GM12878 (cell line): ENCODE data around the gene TLR1. TPM values are rescaled to one million over a fixed set of nuclear protein-coding genes. Genes with fewer than 3 reads are reported as not detected.

Source experiments
- ATAC-seq: fragments of 200-7000 bp; cut with Tn5 transposase; 3 replicates; pipeline ENCODE4 v1.9.1; 2020; ENCODE audit warnings: mild to moderate bottlenecking, moderate library complexity
- BruUV-seq: library from RNA; stranded (reverse); fragments of 400-500 nt; replicated peaks from 2 replicates; lab custom pipeline; 2021; lab: Mats Ljungman, UMichigan
- CTCF ChIA-PET: fragments of 300-600 bp; sonication (Branson Sonifier 250); formaldehyde crosslinking; extraction: SDS; loops from one replicate; lab custom pipeline; 2021; ENCODE audit warnings: inconsistent platforms; lab: Yijun Ruan, JAX
- POLR2A ChIA-PET: fragments of 350-600 bp; formaldehyde crosslinking; extraction: SDS; loops from one replicate; lab custom pipeline; 2021; ENCODE audit warnings: inconsistent platforms; lab: Charles Lee
- RAD21 ChIA-PET: fragments of 300-600 bp; sonication (Branson Sonifier 250); formaldehyde crosslinking; loops from one replicate; lab custom pipeline; 2023; ENCODE audit warnings: antibody characterized with exemption; ENCODE audit not compliant: unreplicated experiment; lab: Charles Lee
- SMC1A ChIA-PET: fragments of 300-600 bp; sonication (Branson Sonifier 250); formaldehyde crosslinking; loops from one replicate; lab custom pipeline; 2023; ENCODE audit not compliant: unreplicated experiment, uncharacterized antibody; lab: Charles Lee
- DNase-seq: peaks from one replicate; pipeline ENCODE4 v3.0.0-alpha.2; 2011; ENCODE audit warnings: low read depth, low spot score
- FAIRE-seq: peaks from 3 replicates; lab custom pipeline; 2011; peaks lifted over from hg19 to GRCh38; lab: Jason Lieb, UNC
- H2AFZ ChIP-seq: 2 replicates; pipeline ENCODE4 v1.6.0; 2011; ENCODE audit warnings: low read depth, low read length, control low read depth; ENCODE audit not compliant: control insufficient read depth
- H3K27ac ChIP-seq: 2 replicates; pipeline ENCODE4 v1.5.1; 2011; ENCODE audit warnings: control low read depth; ENCODE audit not compliant: control insufficient read depth, insufficient read depth
- H3K27me3 ChIP-seq, 2 experiments: replicated peaks in 1 of 2; 2 replicates each; pipeline versions ENCODE4 v1.6.0 to v1.6.1; 2011; ENCODE audit warnings: low read length in 1 of 2; ENCODE audit not compliant: control insufficient read depth in 2 of 2, insufficient read depth in 2 of 2
- H3K36me3 ChIP-seq, 2 experiments: 2 replicates each; pipeline ENCODE4 v1.5.1; 2011; ENCODE audit warnings: low read length in 1 of 2; ENCODE audit not compliant: control insufficient read depth in 2 of 2, insufficient read depth in 2 of 2
- H3K4me1 ChIP-seq: 2 replicates; pipeline ENCODE4 v1.6.1; 2011; ENCODE audit warnings: mild to moderate bottlenecking, low read length, moderate library complexity, mixed read lengths; ENCODE audit not compliant: control insufficient read depth, insufficient read depth
- H3K4me2 ChIP-seq: 2 replicates; pipeline ENCODE4 v1.6.0; 2011; ENCODE audit warnings: control low read depth; ENCODE audit not compliant: control insufficient read depth, insufficient read depth
- H3K4me3 ChIP-seq: fragments of 200-600 bp; sonication (generic); 2 replicates; pipeline ENCODE4 v1.5.1; 2016
- H3K79me2 ChIP-seq: 2 replicates; pipeline ENCODE4 v1.6.0; 2011; ENCODE audit warnings: low read length; ENCODE audit not compliant: control insufficient read depth, insufficient read depth
- H3K9ac ChIP-seq: 2 replicates; pipeline ENCODE4 v1.8.0; 2011; ENCODE audit warnings: low read length, control low read depth, mixed read lengths; ENCODE audit not compliant: control insufficient read depth, insufficient read depth
- H3K9me3 ChIP-seq: replicated peaks from 3 replicates; pipeline ENCODE4 v1.5.1; 2011; ENCODE audit warnings: mild to moderate bottlenecking, low read length; ENCODE audit not compliant: control insufficient read depth, insufficient read depth
- H4K20me1 ChIP-seq: 2 replicates; pipeline ENCODE4 v1.6.0; 2011; ENCODE audit not compliant: control insufficient read depth, insufficient read depth
- BACH1 ChIP-seq: fragments of 450-650 bp; IDR thresholded peaks from 2 replicates; pipeline ENCODE4 v1.6.1; 2017; ENCODE audit warnings: mild to moderate bottlenecking, borderline replicate concordance
- EP300 ChIP-seq, 2 experiments: fragments of 150-350 bp in 1 of 2; IDR thresholded peaks; 2 replicates each; pipeline ENCODE4 v1.6.1; 2011 to 2012; ENCODE audit warnings: low read depth in 2 of 2, low read length in 2 of 2, borderline replicate concordance in 1 of 2, improper control_type of control experiment in 1 of 2, inconsistent platforms in 1 of 2; ENCODE audit not compliant: control insufficient read depth in 1 of 2
- FOXM1 ChIP-seq: IDR thresholded peaks from 2 replicates; pipeline ENCODE4 v1.6.1; 2012; ENCODE audit warnings: low read depth, mild to moderate bottlenecking, inconsistent platforms, low read length, moderate library complexity
- GABPA ChIP-seq: IDR thresholded peaks from 2 replicates; pipeline ENCODE4 v1.6.1; 2014; ENCODE audit warnings: antibody characterized with exemption, low read depth, mild to moderate bottlenecking, inconsistent platforms
- JUND ChIP-seq: IDR thresholded peaks from 2 replicates; pipeline ENCODE4 v1.6.1; 2012; ENCODE audit warnings: low read depth, mild to moderate bottlenecking, low read length, improper control_type of control experiment, moderate library complexity
- POLR2A ChIP-seq: IDR thresholded peaks from 2 replicates; pipeline ENCODE4 v1.6.1; 2011; ENCODE audit warnings: low read depth, mild to moderate bottlenecking, low read length
- POLR2AphosphoS5 ChIP-seq: IDR thresholded peaks from 2 replicates; pipeline ENCODE4 v1.6.1; 2011; ENCODE audit warnings: mild to moderate bottlenecking, low read length, inconsistent platforms
- SREBF2 ChIP-seq: IDR thresholded peaks from 2 replicates; pipeline ENCODE4 v1.6.1; 2012; ENCODE audit warnings: mild to moderate bottlenecking, low read length
- WGBS: methylation state at CpG from one replicate; pipeline ENCODE4 v1.1.6; 2016; ENCODE audit warnings: low lambda C conversion rate; ENCODE audit not compliant: insufficient replicate concordance, insufficient coverage; ENCODE audit errors: missing lambda C conversion rate; 5-methylcytosine and 5-hydroxymethylcytosine counted together
- in situ Hi-C: fragments of 300-500 bp; cut with MboI; formaldehyde crosslinking; loops from 9 replicates; pipeline ENCODE4 v1.14.3; 2018; ENCODE audit warnings: mixed read lengths
- intact Hi-C: fragments of 100-400 bp; cut with micrococcal nuclease; formaldehyde crosslinking; loops from one replicate; pipeline ENCODE4 v1.14.2; 2022; ENCODE audit not compliant: unreplicated experiment
- polyA plus RNA-seq, 11 experiments: library from polyadenylated mRNA; depleted of rRNA in 4 of 11; unstranded in 6 of 11; stranded (reverse) in 5 of 11; fragments of >200 nt; fragmentation: Nextera tagmentation in 4 of 11; fragmentation: Illumina TruSeq in 1 of 11; extraction: Ambion mirVana in 4 of 11; extraction: Trizol in 1 of 11; gene quantifications; 1 replicate in 1 of 11; 2 replicates in 10 of 11; pipeline versions ENCODE4 v1.2.1 to v1.2.3, GENCODE V29; 2011 to 2016; ENCODE audit warnings: inconsistent platforms in 2 of 11, missing spikeins in 2 of 11, low read depth in 1 of 11
- total RNA-seq, 4 experiments: library from RNA; depleted of rRNA in 3 of 4; stranded (reverse); fragments of >200 nt in 3 of 4; fragmentation: Illumina TruSeq in 1 of 4; extraction: Trizol in 1 of 4; gene quantifications; 2 replicates each; pipeline versions ENCODE4 v1.2.1 to v1.2.3, GENCODE V29; 2013 to 2021
- TF ChIP-seq, protein P1 (sequence below): fragments of 450-650 bp; IDR thresholded peaks from 2 replicates; pipeline ENCODE4 v1.6.1; 2018; ENCODE audit warnings: borderline replicate concordance, mild to moderate bottlenecking; ENCODE audit not compliant: partially characterized antibody

TLR1 gene
- total and polyA plus RNA-seq, 10 of the 15 experiments (the other 5 are each of a cell fraction or from before 2014, with no cell fraction given), result 9.3 to 57.1 (median 20.4) TPM

GRCh38 chr4:38823766-38824165 is 19.2 kb upstream of the TLR1 start:
- no peak overlapping the region for H3K4me3 ChIP-seq
- H3K27ac ChIP-seq, result no peak overlapping the region
- ATAC-seq (no peak), FAIRE-seq (no peak), DNase-seq (no peak)
- ChIA-PET SMC1A (interaction anchor here (13.0 kb wide), 1 partner anchor 19 kb away, joined by 178 read pairs; the partner anchor contains the start of gene TLR1), POLR2A (interaction anchor here (1.1 to 10.2 kb wide), 2 partner anchors 20 to 28 kb away, joined by 3 to 110 read pairs; partner anchors contain the start of gene TLR1), RAD21 (no interaction called here), CTCF (no interaction called here)
- H3K79me2 ChIP-seq, result peaks cover 2% of the 10 kb centered on the region
- WGBS, result 97% methylated on average over 27 of the region's 27 CpGs
- no peak for TF ChIP-seq SREBF2
- TF ChIP-seq, protein P1, sequence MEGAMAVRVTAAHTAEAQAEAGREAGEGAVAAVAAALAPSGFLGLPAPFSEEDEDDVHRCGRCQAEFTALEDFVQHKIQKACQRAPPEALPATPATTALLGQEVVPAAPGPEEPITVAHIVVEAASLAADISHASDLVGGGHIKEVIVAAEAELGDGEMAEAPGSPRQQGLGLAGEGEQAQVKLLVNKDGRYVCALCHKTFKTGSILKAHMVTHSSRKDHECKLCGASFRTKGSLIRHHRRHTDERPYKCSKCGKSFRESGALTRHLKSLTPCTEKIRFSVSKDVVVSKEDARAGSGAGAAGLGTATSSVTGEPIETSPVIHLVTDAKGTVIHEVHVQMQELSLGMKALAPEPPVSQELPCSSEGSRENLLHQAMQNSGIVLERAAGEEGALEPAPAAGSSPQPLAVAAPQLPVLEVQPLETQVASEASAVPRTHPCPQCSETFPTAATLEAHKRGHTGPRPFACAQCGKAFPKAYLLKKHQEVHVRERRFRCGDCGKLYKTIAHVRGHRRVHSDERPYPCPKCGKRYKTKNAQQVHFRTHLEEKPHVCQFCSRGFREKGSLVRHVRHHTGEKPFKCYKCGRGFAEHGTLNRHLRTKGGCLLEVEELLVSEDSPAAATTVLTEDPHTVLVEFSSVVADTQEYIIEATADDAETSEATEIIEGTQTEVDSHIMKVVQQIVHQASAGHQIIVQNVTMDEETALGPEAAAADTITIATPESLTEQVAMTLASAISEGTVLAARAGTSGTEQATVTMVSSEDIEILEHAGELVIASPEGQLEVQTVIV, result no peak
- no peak for TF ChIP-seq EP300 (IDR thresholded peaks at IDR 0.05; ENCODE audit: borderline replicate concordance in 1 of 2, control insufficient read depth in 1 of 2, low read depth in 2 of 2, low read length in 2 of 2)
- TF ChIP-seq FOXM1, result no peak
- no peak for TF ChIP-seq JUND
- TF ChIP-seq GABPA, result no peak
- TF ChIP-seq BACH1, result no peak
- 0 out of 2 replicates have a peak, but pooled peaks have one; percentile 47 for TF ChIP-seq POLR2AphosphoS5
- TF ChIP-seq POLR2A, result 0 out of 2 replicates have a peak, but pooled peaks have one; percentile 42
- H4K20me1 ChIP-seq, result no peaks in the 10 kb centered on the region
- no peak overlapping the region for H3K9ac ChIP-seq
- in situ Hi-C loops (loop anchor here (25.0 kb wide), 1 partner anchor 1364 kb away; the partner anchor contains the start of gene RHOH), intact Hi-C loops (no loop called here)
- no peaks in the 10 kb centered on the region for H3K27me3 ChIP-seq
- BruUV-seq, result no TSS peak
- H3K4me2 ChIP-seq, result no peak overlapping the region
- peaks cover 23% of the 10 kb centered on the region; the same call in 2 of the 3 replicates for H3K9me3 ChIP-seq
- H2AFZ ChIP-seq, result no peak overlapping the region
- peaks cover 4 to 5% of the 10 kb centered on the region in 2 experiments; a peak in 3 of 4 replicates for H3K36me3 ChIP-seq
- H3K4me1 ChIP-seq, result peaks cover 20% of the 10 kb centered on the region
